Tibial nerve (tissue), 3 donors: ENCODE measurements around the gene RITA1.

Experiments
- CTCF ChIP-seq, 5 experiments: fragments of 200-600 bp in 3 of 5; fragments of 450-650 bp in 2 of 5; sonication (generic) in 3 of 5; IDR thresholded peaks; one replicate each; pipeline ENCODE4 v1.5.1; 2016 to 2019; ENCODE audit warnings: antibody characterized with exemption in 5 of 5, mild to moderate bottlenecking in 3 of 5, moderate library complexity in 2 of 5
- POLR2A ChIP-seq, 2 donors: fragments of 450-650 bp; IDR thresholded peaks; one replicate each; pipeline ENCODE4 v1.6.1; 2017; ENCODE audit warnings: antibody characterized with exemption in 2 of 2, mild to moderate bottlenecking in 2 of 2, moderate library complexity in 2 of 2

- TF ChIP-seq CTCF (IDR thresholded peaks at IDR 0.05) = no peak
- no peak for TF ChIP-seq POLR2A (IDR thresholded peaks at IDR 0.05)
Measured at GRCh38 chr12:113159937-113160336, 25.6 kb upstream of the RITA1 start.
